ENCODE results near the gene CLEC2B.

CLEC2B gene

GRCh38 chr12:9808504-9808903 lies 60.6 kb downstream of the CLEC2B start:
- DNase-seq (ENCODE audit: low spot score) = no peak

GRCh38 chr12:9806714-9807113 lies 62.4 kb downstream of the CLEC2B start:
- DNase-seq (ENCODE audit: low spot score) = no peak

- DNase-seq (ENCODE audit: low spot score) = no peak
These were observed 63.3 kb downstream of the CLEC2B start for GRCh38 chr12:9805883-9806282.
